ENCODE data around the gene KIF1C.

The KIF1C gene

GRCh38 chr17:4982305-4982704 lies 15.4 kb upstream of the KIF1C start:
- H3K27me3 ChIP-seq (ENCODE audit: insufficient read depth, poor library complexity, severe bottlenecking): no peaks in the 10 kb centered on the region
- H3K27ac ChIP-seq (replicated peaks): no peak overlapping the region
- no peak for DNase-seq (ENCODE audit: low read depth in 1 of 2, low spot score in 1 of 2)
- no peak overlapping the region for H3K4me3 ChIP-seq (replicated peaks; ENCODE audit: insufficient read depth, low read length)
- TF ChIP-seq GABPA (IDR thresholded peaks at IDR 0.05; ENCODE audit: low read depth) (no peak), SPI1 (IDR thresholded peaks at IDR 0.05; ENCODE audit: borderline replicate concordance, low read depth) (no peak), CTCF (IDR thresholded peaks at IDR 0.05; ENCODE audit: insufficient read depth, low read length) (no peak), POLR2AphosphoS5 (IDR thresholded peaks at IDR 0.05; ENCODE audit: low read depth) (no peak), REST (IDR thresholded peaks at IDR 0.05; ENCODE audit: insufficient replicate concordance, low read depth) (no peak)

GRCh38 chr17:4986403-4986802 lies 11.3 kb upstream of the KIF1C start:
- peak overlapping the region; percentile 69 for H3K4me3 ChIP-seq (replicated peaks; ENCODE audit: insufficient read depth, low read length)
- no peaks in the 10 kb centered on the region for H3K27me3 ChIP-seq (ENCODE audit: insufficient read depth, poor library complexity, severe bottlenecking)
- no peak for TF ChIP-seq SPI1 (IDR thresholded peaks at IDR 0.05; ENCODE audit: borderline replicate concordance, low read depth)
- TF ChIP-seq REST (IDR thresholded peaks at IDR 0.05; ENCODE audit: insufficient replicate concordance, low read depth): no peak
- TF ChIP-seq POLR2AphosphoS5 (IDR thresholded peaks at IDR 0.05; ENCODE audit: low read depth): no peak
- no peak for TF ChIP-seq GABPA (IDR thresholded peaks at IDR 0.05; ENCODE audit: low read depth)
- no peak for TF ChIP-seq CTCF (IDR thresholded peaks at IDR 0.05; ENCODE audit: insufficient read depth, low read length)
- no peak overlapping the region; the same call in 1 of the 2 replicates for H3K27ac ChIP-seq (replicated peaks)
- no peak for DNase-seq (ENCODE audit: low read depth in 1 of 2, low spot score in 1 of 2)

- H3K4me3 ChIP-seq (replicated peaks; ENCODE audit: insufficient read depth, low read length): peak within 1 kb of the TSS; percentile 69
These were observed 10.6 kb upstream of the KIF1C start, which contains the start of gene CAMTA2 for GRCh38 chr17:4986951-4987766. TSS of gene CAMTA2 (minus strand) at chr17:4987675. CDS start at chr17:4986222, 1,453 bp downstream.

More at GRCh38 chr17:4986951-4987766, 10.6 kb upstream of the KIF1C start, which contains the start of gene CAMTA2:
- peak; percentile 73 to 79 for DNase-seq (ENCODE audit: low read depth in 1 of 2, low spot score in 1 of 2)
- H3K27ac ChIP-seq (replicated peaks): peak within 1 kb of the TSS; percentile 55
- TF ChIP-seq POLR2AphosphoS5 (IDR thresholded peaks at IDR 0.05; ENCODE audit: low read depth) (no peak), SPI1 (IDR thresholded peaks at IDR 0.05; ENCODE audit: borderline replicate concordance, low read depth) (no peak), GABPA (IDR thresholded peaks at IDR 0.05; ENCODE audit: low read depth) (no peak), REST (IDR thresholded peaks at IDR 0.05; ENCODE audit: insufficient replicate concordance, low read depth) (no peak), CTCF (IDR thresholded peaks at IDR 0.05; ENCODE audit: insufficient read depth, low read length) (no peak)
- no peaks in the 10 kb centered on the region for H3K27me3 ChIP-seq (ENCODE audit: insufficient read depth, poor library complexity, severe bottlenecking)

All from HL-60 (cell line).